ENCODE measurements around the gene RELN. TPM values are rescaled to one million over a fixed set of nuclear protein-coding genes. Genes with fewer than 3 reads are reported as not detected.

The RELN gene
- total RNA-seq, 1 experiment from 2014 or later, result 0.20 TPM

- TF ChIP-seq ZNF532 (CRISPR knock-in tag; IDR thresholded peaks at IDR 0.05; ENCODE audit: borderline replicate concordance), result no peak
- no peak for TF ChIP-seq RELA (CRISPR knock-in tag; IDR thresholded peaks at IDR 0.05; ENCODE audit: borderline replicate concordance)
- no peak for TF ChIP-seq MXD4 (CRISPR knock-in tag; IDR thresholded peaks at IDR 0.05; ENCODE audit: borderline replicate concordance)
- no peak for TF ChIP-seq ATF1 (CRISPR knock-in tag; IDR thresholded peaks at IDR 0.05)
- TF ChIP-seq ZNF263 (CRISPR knock-in tag; IDR thresholded peaks at IDR 0.05; ENCODE audit: low read depth), result no peak
- TF ChIP-seq CREB1 (CRISPR knock-in tag; IDR thresholded peaks at IDR 0.05), result no peak
- no peak for TF ChIP-seq ATF3 (CRISPR knock-in tag; conservative IDR thresholded peaks at IDR 0.05)
Observed at GRCh38 chr7:103656221-103656620, 333.2 kb downstream of the RELN start (continued).

- H3K4me3 Mint-ChIP-seq, result no peak overlapping the region
- CTCF ChIA-PET, result no interaction called here
- H3K36me3 Mint-ChIP-seq, result no peaks in the 10 kb centered on the region
- TF ChIP-seq NFYB (CRISPR knock-in tag; conservative IDR thresholded peaks at IDR 0.05; ENCODE audit: low read depth) (no peak), TP53 (CRISPR knock-in tag; IDR thresholded peaks at IDR 0.05) (no peak), ZNF532 (CRISPR knock-in tag; IDR thresholded peaks at IDR 0.05; ENCODE audit: borderline replicate concordance) (no peak), IRF1 (CRISPR knock-in tag; IDR thresholded peaks at IDR 0.05) (no peak), MYBL2 (CRISPR knock-in tag; IDR thresholded peaks at IDR 0.05) (no peak), ZNF138 (CRISPR knock-in tag; conservative IDR thresholded peaks at IDR 0.05) (no peak), STAT6 (CRISPR knock-in tag; conservative IDR thresholded peaks at IDR 0.05; ENCODE audit: low read depth) (no peak)
- ATAC-seq (no peak), DNase-seq (ENCODE audit: low spot score) (no peak)
- peaks cover 12% of the 10 kb centered on the region for H3K4me1 Mint-ChIP-seq
- POLR2A ChIA-PET, result interaction anchor here (0.6 kb wide), 1 partner anchor 952 kb away, joined by 3 read pairs; no protein-coding TSS in a partner anchor
- no peaks in the 10 kb centered on the region; the same call in 1 of the 2 replicates for H3K27me3 Mint-ChIP-seq (ENCODE audit: low read depth)
- peaks cover 23% of the 10 kb centered on the region for H3K9me3 Mint-ChIP-seq
- H3K27ac Mint-ChIP-seq, result no peak overlapping the region
Observed at GRCh38 chr7:103651593-103652377, 337.7 kb downstream of the RELN start.
